Ishikawa (cell line): Measurements from ENCODE around the gene REG4.
A peak's percentile ranks its signal among the peaks of the same experiment; 100 is the strongest.

Source experiments
- CEBPB ChIP-seq: IDR thresholded peaks from 2 replicates; pipeline ENCODE4 v1.6.1; 2012
- CREB1 ChIP-seq: IDR thresholded peaks from 2 replicates; pipeline ENCODE4 v1.6.1; 2012; ENCODE audit warnings: low read depth
- EGR1 ChIP-seq: IDR thresholded peaks from 2 replicates; pipeline ENCODE4 v1.6.1; 2012
- EP300 ChIP-seq: IDR thresholded peaks from 2 replicates; pipeline ENCODE4 v1.6.1; 2012; ENCODE audit warnings: borderline replicate concordance
- FOXM1 ChIP-seq: IDR thresholded peaks from 2 replicates; pipeline ENCODE4 v1.6.1; 2012; ENCODE audit warnings: low read depth, borderline replicate concordance
- NFIC ChIP-seq: IDR thresholded peaks from 2 replicates; pipeline ENCODE4 v1.6.1; 2012
- RAD21 ChIP-seq: IDR thresholded peaks from 2 replicates; pipeline ENCODE4 v1.6.1; 2012; ENCODE audit warnings: low read depth
- TAF1 ChIP-seq: IDR thresholded peaks from 2 replicates; pipeline ENCODE4 v1.6.1; 2012; ENCODE audit warnings: low read depth, mild to moderate bottlenecking
- TCF12 ChIP-seq: IDR thresholded peaks from 2 replicates; pipeline ENCODE4 v1.6.1; 2012; ENCODE audit warnings: low read depth
- TEAD4 ChIP-seq: IDR thresholded peaks from 2 replicates; pipeline ENCODE4 v1.6.1; 2012
- YY1 ChIP-seq: IDR thresholded peaks from 2 replicates; pipeline ENCODE4 v1.6.1; 2012; ENCODE audit warnings: low read depth
- ZBTB7A ChIP-seq: IDR thresholded peaks from 2 replicates; pipeline ENCODE4 v1.6.1; 2012; ENCODE audit warnings: low read depth
- TF ChIP-seq, protein P1 (sequence below): IDR thresholded peaks from 2 replicates; pipeline ENCODE4 v1.6.1; 2012
- TF ChIP-seq, protein P2 (sequence below): IDR thresholded peaks from 2 replicates; pipeline ENCODE4 v1.6.1; 2012
- TF ChIP-seq, protein P3 (sequence below): IDR thresholded peaks from 2 replicates; pipeline ENCODE4 v1.6.1; 2012; ENCODE audit warnings: low read depth, mild to moderate bottlenecking

The REG4 gene

GRCh38 chr1:119784191-119784781, 27.0 kb downstream of the REG4 start:
- TF ChIP-seq, protein P1, sequence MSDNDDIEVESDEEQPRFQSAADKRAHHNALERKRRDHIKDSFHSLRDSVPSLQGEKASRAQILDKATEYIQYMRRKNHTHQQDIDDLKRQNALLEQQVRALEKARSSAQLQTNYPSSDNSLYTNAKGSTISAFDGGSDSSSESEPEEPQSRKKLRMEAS = no peak
- TF ChIP-seq, protein P2, sequence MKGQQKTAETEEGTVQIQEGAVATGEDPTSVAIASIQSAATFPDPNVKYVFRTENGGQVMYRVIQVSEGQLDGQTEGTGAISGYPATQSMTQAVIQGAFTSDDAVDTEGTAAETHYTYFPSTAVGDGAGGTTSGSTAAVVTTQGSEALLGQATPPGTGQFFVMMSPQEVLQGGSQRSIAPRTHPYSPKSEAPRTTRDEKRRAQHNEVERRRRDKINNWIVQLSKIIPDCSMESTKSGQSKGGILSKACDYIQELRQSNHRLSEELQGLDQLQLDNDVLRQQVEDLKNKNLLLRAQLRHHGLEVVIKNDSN = no peak
- peak; percentile 77 for TF ChIP-seq CEBPB

DNA sequence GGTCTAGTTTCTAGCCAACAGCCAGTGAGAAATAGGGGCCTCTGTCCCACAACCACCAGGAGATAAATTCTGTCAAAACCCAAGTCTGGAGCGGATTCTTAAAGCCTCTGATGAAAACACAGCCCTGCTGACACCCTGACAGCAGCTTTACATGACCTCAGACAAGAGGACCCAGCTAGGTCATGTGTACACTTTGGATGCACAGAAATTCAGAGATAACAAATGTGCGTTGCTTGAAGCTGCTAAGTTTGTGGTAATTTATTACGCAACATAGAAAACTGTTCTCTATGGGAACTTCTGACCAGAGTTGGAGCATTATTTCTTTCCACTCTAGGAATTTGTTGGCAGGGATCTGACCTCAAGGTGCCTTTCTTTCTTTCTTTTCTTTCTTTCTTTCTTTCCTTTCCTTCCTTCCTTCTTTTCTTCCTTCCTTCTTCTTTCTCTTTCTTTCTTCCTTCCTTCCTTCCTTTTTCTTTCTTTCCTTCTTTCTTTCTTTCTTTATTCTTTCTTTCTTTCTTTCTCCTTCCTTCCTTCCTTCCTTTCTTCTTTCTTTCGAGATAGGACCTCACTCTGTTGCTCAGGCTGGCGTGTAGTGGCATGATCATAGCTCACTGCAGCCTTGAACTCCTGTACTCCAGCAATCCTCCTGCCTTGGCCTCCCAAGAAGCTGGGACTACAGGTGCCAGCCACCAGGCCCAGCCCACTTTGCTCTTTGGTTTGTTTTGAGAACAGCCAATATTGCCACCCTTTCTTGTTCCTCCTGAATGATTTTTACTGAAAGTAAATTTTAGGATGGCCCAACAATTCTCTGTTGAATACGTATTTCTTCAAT, 27.7 kb downstream of the REG4 start:
- TF ChIP-seq CEBPB (peak; percentile 89), ZBTB7A (no peak)

DNA sequence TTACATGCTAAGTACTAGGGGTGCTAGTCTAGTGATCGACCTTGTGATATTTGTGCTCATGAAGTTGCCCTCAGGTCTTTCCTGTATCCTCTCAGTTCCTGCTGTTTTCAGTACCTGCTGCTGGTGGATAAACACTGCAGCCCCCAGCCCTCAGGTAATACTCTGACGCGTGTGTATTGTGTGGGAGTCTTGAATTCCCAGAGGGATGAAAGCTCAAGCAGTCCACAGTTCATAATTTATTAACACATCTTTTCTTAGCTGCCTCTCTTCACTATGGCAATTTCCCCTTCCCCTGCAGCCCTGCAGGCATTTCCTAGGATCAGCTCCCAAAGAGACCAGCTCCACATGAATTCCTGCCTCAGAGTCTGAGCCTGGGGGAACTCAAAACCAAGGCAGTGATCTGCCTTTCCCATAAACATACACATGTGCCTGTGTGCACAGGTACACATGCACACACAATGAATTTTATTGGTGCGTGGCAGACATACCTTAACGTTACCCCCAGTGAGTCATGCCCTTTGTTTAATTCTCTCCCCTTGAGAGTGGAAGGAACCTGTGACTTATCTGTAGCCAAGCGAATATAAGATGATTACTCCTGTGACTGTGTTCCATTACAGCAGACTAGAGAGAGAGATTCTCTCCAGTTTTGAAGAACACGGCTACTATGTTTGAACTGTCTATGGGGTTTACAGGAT, 28.5 kb downstream of the REG4 start:
- peak; percentile 29; the same call in 1 of the 2 replicates for TF ChIP-seq TEAD4
- TF ChIP-seq, protein P1 = peak; percentile 40; the same call in 1 of the 2 replicates
- TF ChIP-seq TAF1 = no peak

DNA sequence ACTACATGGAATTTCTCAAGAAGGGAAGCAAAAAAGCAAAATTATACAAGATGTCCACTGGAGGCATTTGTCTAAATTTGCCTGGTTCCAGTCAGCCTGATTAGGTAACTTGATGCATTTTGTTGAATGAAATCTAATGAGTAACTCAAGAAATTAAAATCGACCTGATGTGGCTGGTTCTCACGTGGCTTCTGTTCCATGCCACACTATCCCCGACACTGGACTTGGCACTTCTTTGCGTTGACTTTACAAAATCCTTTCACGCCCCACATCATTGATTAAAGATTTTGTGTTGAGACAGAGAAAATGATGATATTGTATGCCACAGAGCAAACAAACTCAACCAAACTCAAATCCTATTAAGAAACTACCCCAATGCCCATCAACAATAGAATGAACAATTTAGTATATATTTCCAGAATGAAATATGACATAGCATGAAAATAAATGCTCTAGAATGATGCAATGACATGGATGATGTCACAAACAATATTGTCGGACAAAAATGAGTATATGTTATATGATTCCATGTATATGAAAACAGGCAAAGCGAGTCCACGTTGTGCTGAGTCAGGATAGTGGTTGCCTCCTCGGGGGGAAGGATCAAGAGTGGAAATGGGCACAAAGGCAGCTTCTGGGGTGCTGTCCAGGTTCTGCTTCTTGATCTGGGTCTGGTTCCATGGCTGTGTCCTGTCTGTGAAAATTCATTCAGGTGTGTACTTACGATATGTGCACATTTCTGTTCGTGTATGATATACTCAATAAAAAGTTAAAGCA, 29.6 kb downstream of the REG4 start:
- TF ChIP-seq TCF12 (no peak), CREB1 (no peak), EGR1 (no peak), TAF1 (no peak), FOXM1 (no peak), RAD21 (no peak), CEBPB (no peak), ZBTB7A (no peak), TEAD4 (no peak), EP300 (no peak)
- TF ChIP-seq, protein P3, sequence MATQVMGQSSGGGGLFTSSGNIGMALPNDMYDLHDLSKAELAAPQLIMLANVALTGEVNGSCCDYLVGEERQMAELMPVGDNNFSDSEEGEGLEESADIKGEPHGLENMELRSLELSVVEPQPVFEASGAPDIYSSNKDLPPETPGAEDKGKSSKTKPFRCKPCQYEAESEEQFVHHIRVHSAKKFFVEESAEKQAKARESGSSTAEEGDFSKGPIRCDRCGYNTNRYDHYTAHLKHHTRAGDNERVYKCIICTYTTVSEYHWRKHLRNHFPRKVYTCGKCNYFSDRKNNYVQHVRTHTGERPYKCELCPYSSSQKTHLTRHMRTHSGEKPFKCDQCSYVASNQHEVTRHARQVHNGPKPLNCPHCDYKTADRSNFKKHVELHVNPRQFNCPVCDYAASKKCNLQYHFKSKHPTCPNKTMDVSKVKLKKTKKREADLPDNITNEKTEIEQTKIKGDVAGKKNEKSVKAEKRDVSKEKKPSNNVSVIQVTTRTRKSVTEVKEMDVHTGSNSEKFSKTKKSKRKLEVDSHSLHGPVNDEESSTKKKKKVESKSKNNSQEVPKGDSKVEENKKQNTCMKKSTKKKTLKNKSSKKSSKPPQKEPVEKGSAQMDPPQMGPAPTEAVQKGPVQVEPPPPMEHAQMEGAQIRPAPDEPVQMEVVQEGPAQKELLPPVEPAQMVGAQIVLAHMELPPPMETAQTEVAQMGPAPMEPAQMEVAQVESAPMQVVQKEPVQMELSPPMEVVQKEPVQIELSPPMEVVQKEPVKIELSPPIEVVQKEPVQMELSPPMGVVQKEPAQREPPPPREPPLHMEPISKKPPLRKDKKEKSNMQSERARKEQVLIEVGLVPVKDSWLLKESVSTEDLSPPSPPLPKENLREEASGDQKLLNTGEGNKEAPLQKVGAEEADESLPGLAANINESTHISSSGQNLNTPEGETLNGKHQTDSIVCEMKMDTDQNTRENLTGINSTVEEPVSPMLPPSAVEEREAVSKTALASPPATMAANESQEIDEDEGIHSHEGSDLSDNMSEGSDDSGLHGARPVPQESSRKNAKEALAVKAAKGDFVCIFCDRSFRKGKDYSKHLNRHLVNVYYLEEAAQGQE = no peak
- TF ChIP-seq, protein P2 = no peak
- TF ChIP-seq, protein P1 = no peak

DNA sequence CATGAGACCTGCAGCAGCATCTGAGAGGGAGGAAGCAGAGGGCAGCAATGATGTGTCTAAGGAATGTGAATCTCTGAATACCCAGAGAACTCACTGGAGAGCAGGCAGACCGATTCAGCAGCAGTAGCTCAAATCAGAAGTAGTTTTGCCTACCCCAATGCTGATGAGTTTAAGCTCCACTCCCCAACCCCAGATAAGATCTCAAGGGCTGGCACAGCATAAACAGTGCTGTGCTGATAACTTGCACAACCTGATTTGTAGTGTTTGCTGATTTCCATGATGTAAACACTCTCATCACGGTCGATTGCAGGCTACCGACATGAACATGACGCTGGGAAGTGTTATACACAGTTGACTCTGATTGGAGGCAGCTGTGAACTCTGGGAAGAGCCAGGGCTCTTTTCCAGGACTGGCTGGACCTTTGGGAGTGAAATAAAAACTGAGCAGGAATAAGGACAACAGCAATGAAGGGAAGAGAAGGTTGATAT, 31.3 kb downstream of the REG4 start:
- TF ChIP-seq ZBTB7A (no peak), EP300 (no peak), NFIC (no peak), CEBPB (no peak), EGR1 (no peak), RAD21 (no peak), TAF1 (no peak), TCF12 (no peak), YY1 (no peak), TEAD4 (no peak), FOXM1 (no peak), CREB1 (no peak)
- TF ChIP-seq, protein P2 = no peak
- TF ChIP-seq, protein P1 = no peak
- TF ChIP-seq, protein P3 = no peak
